ENCODE data around the gene CHMP1B. TPM values are rescaled to one million over a fixed set of nuclear protein-coding genes. Genes with fewer than 3 reads are reported as not detected.

The CHMP1B gene
- total RNA-seq, 4 donors from 2014 or later: 42.0 to 58.6 (median 49.7) TPM

- 95% methylated on average over 8 of the region's 8 CpGs for WGBS
- H3K27me3 ChIP-seq: no peaks in the 10 kb centered on the region
- intact Hi-C loops (cut with DNase I): no loop called here
These were observed 17.0 kb downstream of the CHMP1B start for GRCh38 chr18:11868230-11868629.

GRCh38 chr18:11871501-11871900, 20.3 kb downstream of the CHMP1B start:
- Histone ChIP-seq H3K4me3 (no peak overlapping the region), H3K36me3 (peaks cover 0 to 54% (median 5%) of the 10 kb centered on the region in 4 donors), H3K27me3 (no peaks in the 10 kb centered on the region), H3K27ac (replicated peaks in 1 of 4) (no peak overlapping the region), H3K4me1 (peaks cover 0 to 3% (median 0%) of the 10 kb centered on the region in 4 donors), H3K9me3 (no peaks in the 10 kb centered on the region)
- intact Hi-C loops (cut with DNase I): no loop called here
- DNase-seq (ENCODE audit: extremely low spot score): no peak
- WGBS: 75% methylated on average over 5 of the region's 5 CpGs
- TF ChIP-seq CTCF (IDR thresholded peaks at IDR 0.05) (no peak), POLR2A (IDR thresholded peaks at IDR 0.05; ENCODE audit: low read depth) (no peak), POLR2AphosphoS5 (IDR thresholded peaks at IDR 0.05) (no peak), EP300 (IDR thresholded peaks at IDR 0.05) (no peak)

More at GRCh38 chr18:11868230-11868629, 17.0 kb downstream of the CHMP1B start:
- H3K4me1 ChIP-seq: peaks cover 0 to 3% (median 0%) of the 10 kb centered on the region in 4 donors
- no peak overlapping the region for H3K27ac ChIP-seq (replicated peaks in 1 of 4)
- no peak for TF ChIP-seq EP300 (IDR thresholded peaks at IDR 0.05)
- TF ChIP-seq POLR2AphosphoS5 (IDR thresholded peaks at IDR 0.05): no peak
- no peak for TF ChIP-seq POLR2A (IDR thresholded peaks at IDR 0.05; ENCODE audit: low read depth)
- TF ChIP-seq CTCF (IDR thresholded peaks at IDR 0.05): no peak
- DNase-seq (ENCODE audit: extremely low spot score): no peak
- H3K4me3 ChIP-seq: no peak overlapping the region
- no peaks in the 10 kb centered on the region for H3K9me3 ChIP-seq
- peaks cover 0 to 27% (median 3%) of the 10 kb centered on the region in 4 donors for H3K36me3 ChIP-seq

- TF ChIP-seq POLR2A (IDR thresholded peaks at IDR 0.05; ENCODE audit: low read depth) (no peak), POLR2AphosphoS5 (IDR thresholded peaks at IDR 0.05) (no peak), CTCF (IDR thresholded peaks at IDR 0.05) (peak; percentile 11 to 42 (median 31)), EP300 (IDR thresholded peaks at IDR 0.05) (no peak)
- no peak overlapping the region for H3K4me3 ChIP-seq
- peaks cover 0 to 3% (median 0%) of the 10 kb centered on the region in 4 donors for H3K4me1 ChIP-seq
- H3K36me3 ChIP-seq: peaks cover 0 to 62% (median 6%) of the 10 kb centered on the region in 4 donors
- no peaks in the 10 kb centered on the region for H3K27me3 ChIP-seq
- H3K27ac ChIP-seq (replicated peaks in 1 of 4): no peak overlapping the region
- intact Hi-C loops (cut with DNase I): no loop called here
- WGBS: 79% methylated on average over 13 of the region's 13 CpGs
- no peaks in the 10 kb centered on the region for H3K9me3 ChIP-seq
- peak; percentile 37 for DNase-seq (ENCODE audit: extremely low spot score)
These were observed 21.4 kb downstream of the CHMP1B start for GRCh38 chr18:11872479-11873136.

- intact Hi-C loops (cut with DNase I): no loop called here
- WGBS: 82% methylated on average over 10 of the region's 15 CpGs
- no peaks in the 10 kb centered on the region for H3K27me3 ChIP-seq
- peaks cover 0 to 69% (median 6%) of the 10 kb centered on the region in 4 donors for H3K36me3 ChIP-seq
- TF ChIP-seq POLR2A (IDR thresholded peaks at IDR 0.05; ENCODE audit: low read depth) (no peak), POLR2AphosphoS5 (IDR thresholded peaks at IDR 0.05) (no peak), EP300 (IDR thresholded peaks at IDR 0.05) (no peak), CTCF (IDR thresholded peaks at IDR 0.05) (no peak)
- H3K9me3 ChIP-seq: no peaks in the 10 kb centered on the region
- H3K4me1 ChIP-seq: peaks cover 0 to 3% (median 0%) of the 10 kb centered on the region in 4 donors
- DNase-seq (ENCODE audit: extremely low spot score): no peak
- H3K27ac ChIP-seq (replicated peaks in 1 of 4): no peak overlapping the region
- H3K4me3 ChIP-seq: no peak overlapping the region
These were observed 22.6 kb downstream of the CHMP1B start for GRCh38 chr18:11873670-11874340.

All from esophagus muscularis mucosa (tissue), 4 donors.